HCT116 (cell line): ENCODE measurements around the gene SDC1. TPM values are rescaled to one million over a fixed set of nuclear protein-coding genes. Genes with fewer than 3 reads are reported as not detected.

Experiments
- ATAC-seq: fragments of 200-7000 bp; cut with Tn5 transposase; 2 replicates; pipeline ENCODE4 v1.9.1; 2020; ENCODE audit warnings: mild to moderate bottlenecking, moderate library complexity
- BruUV-seq: library from RNA; stranded (reverse); fragments of 400-500 nt; replicated peaks from 2 replicates; lab custom pipeline; 2021; lab: Mats Ljungman, UMichigan
- CTCF ChIA-PET: fragments of 300-600 bp; sonication (Branson Sonifier 250); formaldehyde crosslinking; loops from one replicate; lab custom pipeline; 2021; ENCODE audit warnings: antibody characterized with exemption; lab: Charles Lee
- POLR2A ChIA-PET: fragments of 300-600, 350-600 bp; sonication (Branson Sonifier 250); formaldehyde crosslinking; loops from one replicate; lab custom pipeline; 2021; ENCODE audit warnings: antibody characterized with exemption; lab: Charles Lee
- RAD21 ChIA-PET, 2 experiments: fragments of 300-600 bp; sonication (Branson Sonifier 250); formaldehyde crosslinking; loops; one replicate each; lab custom pipeline; 2023; ENCODE audit warnings: low total read pairs in 2 of 2; ENCODE audit not compliant: uncharacterized antibody in 2 of 2, unreplicated experiment in 2 of 2, low non-redundant PET in 1 of 2; lab: Charles Lee
- DNase-seq: peaks from one replicate; pipeline ENCODE4 v3.0.0-alpha.2; 2010; ENCODE audit warnings: low read depth, low spot score
- H2AFZ ChIP-seq: fragments of 200-600 bp; shearing (Covaris generic), sonication (generic); 2 replicates; pipeline ENCODE4 v1.6.1; 2017; ENCODE audit warnings: low read depth, mixed run types, mixed read lengths, antibody characterized with exemption, low read length; ENCODE audit not compliant: poor library complexity, severe bottlenecking
- H3K27ac ChIP-seq: 2 replicates; pipeline ENCODE4 v1.5.1; 2012; ENCODE audit warnings: low read depth, low read length
- H3K27me3 ChIP-seq: fragments of 200-600 bp; sonication (generic); 2 replicates; pipeline ENCODE4 v1.6.1; 2016; ENCODE audit warnings: mixed run types, low read length, mixed read lengths; ENCODE audit not compliant: insufficient read depth
- H3K36me3 ChIP-seq, 2 experiments: fragments of 200-500 bp in 1 of 2; fragments of 200-600 bp in 1 of 2; sonication (Bioruptor generic) in 1 of 2; sonication (generic) in 1 of 2; 2 replicates each; pipeline versions ENCODE4 v1.5.1 to v1.6.1; 2014 to 2016; ENCODE audit warnings: low read length in 2 of 2, inconsistent platforms in 1 of 2, mixed read lengths in 1 of 2, mixed run types in 1 of 2; ENCODE audit not compliant: insufficient read depth in 2 of 2, control insufficient read depth in 1 of 2
- H3K4me1 ChIP-seq, 2 experiments: fragments of 200-600 bp in 1 of 2; sonication (generic) in 1 of 2; 2 replicates each; pipeline versions ENCODE4 v1.5.1 to v1.6.1; 2012 to 2017; ENCODE audit warnings: low read length in 2 of 2, inconsistent platforms in 1 of 2, mild to moderate bottlenecking in 1 of 2, mixed read lengths in 1 of 2, mixed run types in 1 of 2, moderate library complexity in 1 of 2; ENCODE audit not compliant: insufficient read depth in 2 of 2, control insufficient read depth in 1 of 2
- H3K4me2 ChIP-seq: fragments of 200-600 bp; sonication (generic); 2 replicates; pipeline ENCODE4 v1.6.1; 2017; ENCODE audit warnings: mixed run types, low read length, mixed read lengths
- H3K4me3 ChIP-seq, 2 experiments: fragments of 200-600 bp in 1 of 2; sonication (generic) in 1 of 2; replicated peaks in 1 of 2; 2 replicates each; pipeline ENCODE4 v1.5.1; 2011 to 2016; ENCODE audit warnings: low read length in 2 of 2, control low read depth in 1 of 2, low read depth in 1 of 2, mild to moderate bottlenecking in 1 of 2, mixed read lengths in 1 of 2, mixed run types in 1 of 2
- H3K79me2 ChIP-seq: fragments of 200-600 bp; sonication (generic); 2 replicates; pipeline ENCODE4 v1.6.1; 2017; ENCODE audit warnings: mild to moderate bottlenecking, mixed run types, low read length, moderate library complexity, mixed read lengths; ENCODE audit not compliant: insufficient read depth
- H3K9ac ChIP-seq: fragments of 200-600 bp; sonication (generic); 2 replicates; pipeline ENCODE4 v1.6.1; 2016; ENCODE audit warnings: low read length, mixed read lengths
- H3K9me2 ChIP-seq: fragments of 200-600 bp; sonication (generic), shearing (Covaris generic); 2 replicates; pipeline ENCODE4 v1.6.1; 2017; ENCODE audit warnings: mixed run types, mild to moderate bottlenecking, moderate library complexity; ENCODE audit not compliant: insufficient read depth
- H3K9me3 ChIP-seq, 2 experiments: fragments of 200-500 bp in 1 of 2; fragments of 200-600 bp in 1 of 2; sonication (Bioruptor generic) in 1 of 2; sonication (generic) in 1 of 2; 2 replicates each; pipeline ENCODE4 v1.6.1; 2014 to 2017; ENCODE audit warnings: low read length in 2 of 2, mixed read lengths in 2 of 2, inconsistent platforms in 1 of 2, low read depth in 1 of 2, mild to moderate bottlenecking in 1 of 2, mixed run types in 1 of 2, moderate library complexity in 1 of 2; ENCODE audit not compliant: control insufficient read depth in 1 of 2, insufficient read depth in 1 of 2
- H4K20me1 ChIP-seq: fragments of 200-600 bp; sonication (generic), shearing (Covaris generic); 2 replicates; pipeline ENCODE4 v1.6.1; 2017; ENCODE audit warnings: mixed run types, mild to moderate bottlenecking, moderate library complexity; ENCODE audit not compliant: insufficient read depth
- CBX3 ChIP-seq: IDR thresholded peaks from 2 replicates; pipeline ENCODE4 v1.6.1; 2012; ENCODE audit warnings: low read depth
- CEBPB ChIP-seq: IDR thresholded peaks from 2 replicates; pipeline ENCODE4 v1.6.1; 2012; ENCODE audit warnings: low read depth
- CTCF ChIP-seq, 3 experiments: fragments of 200-600 bp in 1 of 3; sonication (generic) in 1 of 3; IDR thresholded peaks in 2 of 3; conservative IDR thresholded peaks in 1 of 3; 2 replicates each; pipeline ENCODE4 v1.5.1; 2012 to 2017; ENCODE audit warnings: low read depth in 2 of 3, low read length in 2 of 3, antibody characterized with exemption in 1 of 3, borderline replicate concordance in 1 of 3, control low read depth in 1 of 3, mild to moderate bottlenecking in 1 of 3, mixed read lengths in 1 of 3, mixed run types in 1 of 3, moderate library complexity in 1 of 3; ENCODE audit not compliant: insufficient read depth in 1 of 3
- EGR1 ChIP-seq: IDR thresholded peaks from 2 replicates; pipeline ENCODE4 v1.6.1; 2012; ENCODE audit warnings: low read depth
- ELF1 ChIP-seq: IDR thresholded peaks from 2 replicates; pipeline ENCODE4 v1.6.1; 2012; ENCODE audit warnings: low read depth, borderline replicate concordance
- EZH2 ChIP-seq: fragments of 200-600 bp; sonication (generic); IDR thresholded peaks from 2 replicates; pipeline ENCODE4 v1.6.1; 2017; ENCODE audit warnings: antibody characterized with exemption, mixed run types
- JUND ChIP-seq: IDR thresholded peaks from 2 replicates; pipeline ENCODE4 v1.6.1; 2012
- POLR2A ChIP-seq: IDR thresholded peaks from 2 replicates; pipeline ENCODE4 v1.7.0; 2011; ENCODE audit warnings: borderline replicate concordance; ENCODE audit not compliant: insufficient read depth, insufficient read length; ENCODE audit errors: extremely low read depth
- POLR2AphosphoS5 ChIP-seq: IDR thresholded peaks from 2 replicates; pipeline ENCODE4 v1.6.1; 2011; ENCODE audit warnings: mild to moderate bottlenecking, low read depth, low read length, moderate library complexity
- RAD21 ChIP-seq: IDR thresholded peaks from 2 replicates; pipeline ENCODE4 v1.6.1; 2012; ENCODE audit warnings: low read depth, mild to moderate bottlenecking
- REST ChIP-seq: IDR thresholded peaks from 2 replicates; pipeline ENCODE4 v1.6.1; 2012; ENCODE audit warnings: low read depth
- SIN3A ChIP-seq: IDR thresholded peaks from 2 replicates; pipeline ENCODE4 v1.6.1; 2012; ENCODE audit warnings: low read depth
- SP1 ChIP-seq: IDR thresholded peaks from 2 replicates; pipeline ENCODE4 v1.6.1; 2012; ENCODE audit warnings: low read depth
- SRF ChIP-seq: IDR thresholded peaks from 2 replicates; pipeline ENCODE4 v1.6.1; 2012; ENCODE audit warnings: low read depth
- TCF7L2 ChIP-seq: IDR thresholded peaks from 2 replicates; pipeline ENCODE4 v1.7.0; 2011; ENCODE audit warnings: borderline replicate concordance, inconsistent platforms; ENCODE audit not compliant: insufficient read depth, insufficient read length; ENCODE audit errors: extremely low read depth
- YY1 ChIP-seq: IDR thresholded peaks from 2 replicates; pipeline ENCODE4 v1.6.1; 2011; ENCODE audit warnings: low read length, low read depth, moderate library complexity, mild to moderate bottlenecking; ENCODE audit not compliant: insufficient replicate concordance; ENCODE audit errors: extremely low read depth
- ZFX ChIP-seq: fragments of 450-650 bp; IDR thresholded peaks from 2 replicates; pipeline ENCODE4 v1.6.1; 2017
- ZNF274 ChIP-seq: fragments of 200-500 bp; sonication (Bioruptor generic); IDR thresholded peaks from 2 replicates; pipeline ENCODE4 v1.6.1; 2014; ENCODE audit warnings: mild to moderate bottlenecking, low read depth, low read length, inconsistent platforms
- intact Hi-C: fragments of 100-400 bp; cut with micrococcal nuclease; formaldehyde crosslinking; loops from 2 replicates; pipeline ENCODE4 v1.10.0; 2022
- total RNA-seq: library from RNA; stranded (reverse); gene quantifications from one replicate; pipeline ENCODE4 v1.2.1, GENCODE V29; 2021; ENCODE audit not compliant: unreplicated experiment
- TF ChIP-seq, protein P1 (sequence below): IDR thresholded peaks from 2 replicates; pipeline ENCODE4 v1.6.1; 2012
- TF ChIP-seq, protein P2 (sequence below): IDR thresholded peaks from 2 replicates; pipeline ENCODE4 v1.6.1; 2012

SDC1 gene
- total RNA-seq, 1 experiment from 2014 or later = 32.0 TPM

DNA sequence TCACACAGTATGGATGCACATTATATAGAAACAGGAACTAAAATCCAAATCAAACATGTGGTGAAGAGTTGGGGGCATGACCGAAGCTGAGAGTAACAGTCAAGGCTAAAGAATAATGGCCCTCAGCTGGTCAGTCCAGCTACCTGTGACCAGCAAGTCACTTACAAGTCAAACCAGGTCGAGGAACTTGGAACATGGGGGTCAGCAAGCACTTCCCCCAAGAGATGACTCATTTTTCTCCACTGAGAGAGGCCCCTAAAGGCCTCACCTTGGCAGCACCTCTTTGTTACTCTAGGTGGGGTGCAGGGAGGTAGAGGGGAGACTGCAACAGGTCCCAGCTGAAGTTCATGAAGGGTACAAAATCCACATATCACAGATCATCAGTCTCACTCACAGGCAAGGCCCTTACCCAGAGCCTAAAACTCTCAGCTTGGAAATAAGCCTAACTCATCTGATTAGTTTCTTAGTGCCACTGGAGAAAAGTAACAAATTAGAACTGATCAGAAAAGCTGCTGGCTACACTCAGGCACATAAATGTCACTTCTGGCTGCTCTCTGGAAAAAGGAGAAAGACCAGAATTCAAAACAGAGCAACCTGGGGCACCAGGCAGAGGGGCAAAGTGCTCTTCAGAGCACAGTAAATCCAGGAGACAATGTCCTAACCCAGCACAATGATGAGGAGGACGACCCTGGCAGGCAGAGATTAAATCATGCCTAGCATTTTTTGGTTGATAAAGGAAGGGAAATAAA is 4.0 kb downstream of the SDC1 start (continued):
- TF ChIP-seq REST (no peak), EZH2 (no peak), ZFX (no peak), YY1 (no peak), EGR1 (no peak), ZNF274 (no peak), SRF (no peak)

DNA sequence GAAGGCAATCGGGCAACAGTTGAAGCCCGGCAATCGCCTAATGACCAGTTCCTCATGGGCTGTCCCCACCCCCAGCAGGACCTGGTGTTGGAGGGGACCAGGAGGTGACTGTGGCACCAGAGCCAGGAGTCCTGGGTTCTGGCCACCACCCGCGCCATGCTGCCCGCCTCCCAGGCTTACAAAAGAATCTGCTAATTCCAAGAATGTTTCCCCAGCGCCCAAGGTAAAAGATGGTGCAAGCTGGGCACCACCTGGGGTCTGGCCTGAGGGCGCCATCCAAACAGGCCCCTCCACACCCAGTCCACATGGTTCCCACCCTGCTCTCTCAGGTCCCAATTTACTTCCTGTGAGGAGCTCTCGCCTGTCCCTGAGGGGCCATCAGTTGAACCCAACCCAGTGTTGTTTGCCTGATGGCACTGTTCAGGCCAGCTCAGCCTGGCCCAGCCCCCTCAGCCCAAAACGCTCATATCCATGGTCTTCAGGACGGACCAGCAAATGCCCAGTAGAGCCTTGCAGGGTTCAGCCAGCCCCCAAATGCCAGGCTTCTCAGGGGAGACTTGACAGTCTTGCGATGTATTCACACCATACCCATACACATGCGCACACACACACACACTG is 5.1 kb downstream of the SDC1 start:
- CTCF ChIA-PET = no interaction called here
- RAD21 ChIA-PET = no interaction called here
- Histone ChIP-seq H3K9me2 (no peaks in the 10 kb centered on the region), H4K20me1 (no peaks in the 10 kb centered on the region), H3K27me3 (no peaks in the 10 kb centered on the region), H3K36me3 (no peaks in the 10 kb centered on the region), H3K4me1 (peaks cover 15 to 50% of the 10 kb centered on the region in 2 experiments), H3K9ac (no peak overlapping the region), H2AFZ (no peak overlapping the region), H3K9me3 (no peaks in the 10 kb centered on the region), H3K27ac (no peak overlapping the region), H3K4me2 (no peak overlapping the region), H3K4me3 (no peak overlapping the region), H3K79me2 (peaks cover 41% of the 10 kb centered on the region)
- DNase-seq = no peak
- intact Hi-C loops = loop anchor here (5.0 kb wide), 1 partner anchor 83 kb away; no protein-coding TSS in a partner anchor
- no TSS peak for BruUV-seq
- ATAC-seq = no peak
- POLR2A ChIA-PET = no interaction called here
- no peak for TF ChIP-seq POLR2AphosphoS5
- TF ChIP-seq ZFX = no peak
- TF ChIP-seq, protein P1, sequence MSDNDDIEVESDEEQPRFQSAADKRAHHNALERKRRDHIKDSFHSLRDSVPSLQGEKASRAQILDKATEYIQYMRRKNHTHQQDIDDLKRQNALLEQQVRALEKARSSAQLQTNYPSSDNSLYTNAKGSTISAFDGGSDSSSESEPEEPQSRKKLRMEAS = no peak
- TF ChIP-seq ZNF274 = no peak
- no peak for TF ChIP-seq RAD21
- no peak for TF ChIP-seq JUND
- TF ChIP-seq ELF1 = no peak
- TF ChIP-seq TCF7L2 = no peak
- TF ChIP-seq POLR2A = no peak
- TF ChIP-seq CBX3 = no peak
- TF ChIP-seq SRF = no peak
- TF ChIP-seq SP1 = no peak
- TF ChIP-seq CTCF (IDR thresholded peaks at IDR 0.05 in 2 of 3, conservative IDR thresholded peaks at IDR 0.05 in 1 of 3; ENCODE audit: borderline replicate concordance in 1 of 3, insufficient read depth in 1 of 3, low read depth in 2 of 3, low read length in 2 of 3) = no peak
- TF ChIP-seq, protein P2, sequence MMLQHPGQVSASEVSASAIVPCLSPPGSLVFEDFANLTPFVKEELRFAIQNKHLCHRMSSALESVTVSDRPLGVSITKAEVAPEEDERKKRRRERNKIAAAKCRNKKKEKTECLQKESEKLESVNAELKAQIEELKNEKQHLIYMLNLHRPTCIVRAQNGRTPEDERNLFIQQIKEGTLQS = no peak
- TF ChIP-seq EGR1 = no peak
- no peak for TF ChIP-seq SIN3A
- no peak for TF ChIP-seq EZH2
- no peak for TF ChIP-seq CEBPB
